Activated CD4-positive, alpha-beta memory T cell treated with anti-CD3 and anti-CD28 coated beads for 36 hours (primary cell): ENCODE results near the gene LRP5. TPM values are rescaled to one million over a fixed set of nuclear protein-coding genes. Genes with fewer than 3 reads are reported as not detected.
A peak's percentile ranks its signal among the peaks of the same experiment; 100 is the strongest.

Experiments used
- CTCF ChIA-PET: fragments of 350-600 bp; sonication (Branson Sonifier 250); formaldehyde crosslinking; loops from one replicate; lab custom pipeline; 2021; ENCODE audit warnings: antibody characterized with exemption, inconsistent platforms; lab: Charles Lee
- POLR2A ChIA-PET: fragments of 350-600 bp; sonication (Branson Sonifier 250); formaldehyde crosslinking; loops from one replicate; lab custom pipeline; 2021; ENCODE audit warnings: antibody characterized with exemption; lab: Charles Lee
- DNase-seq: peaks from one replicate; pipeline ENCODE4 v3.0.0-alpha.2; 2020
- H3K27ac Mint-ChIP-seq: one replicate; pipeline ENCODE4 v1.8.0; 2021; ENCODE audit warnings: mixed read lengths
- H3K27me3 Mint-ChIP-seq: one replicate; pipeline ENCODE4 v1.8.0; 2021; ENCODE audit warnings: mixed read lengths
- H3K36me3 Mint-ChIP-seq: one replicate; pipeline ENCODE4 v1.8.0; 2021; ENCODE audit warnings: mixed read lengths
- H3K4me1 Mint-ChIP-seq: one replicate; pipeline ENCODE4 v1.8.0; 2021; ENCODE audit warnings: low read depth, mixed read lengths
- H3K4me3 Mint-ChIP-seq: one replicate; pipeline ENCODE4 v1.8.0; 2021; ENCODE audit warnings: mild to moderate bottlenecking, mixed read lengths
- H3K9me3 Mint-ChIP-seq: one replicate; pipeline ENCODE4 v1.8.0; 2021; ENCODE audit warnings: mixed read lengths
- intact Hi-C: fragments of 100-400 bp; cut with micrococcal nuclease; formaldehyde crosslinking; loops from one replicate; pipeline ENCODE4 v1.15.1; 2023
- total RNA-seq, 2 experiments: library from RNA; stranded (reverse); gene quantifications; one replicate each; pipeline ENCODE4 v1.2.3, GENCODE V29; 2021

The LRP5 gene
- total RNA-seq, 2 experiments from 2014 or later, result 6.1 to 7.6 TPM

GRCh38 chr11:68333173-68333572, 20.8 kb downstream of the LRP5 start:
- Mint-ChIP-seq H3K36me3 (no peaks in the 10 kb centered on the region), H3K4me3 (no peak overlapping the region), H3K9me3 (no peaks in the 10 kb centered on the region), H3K27ac (no peak overlapping the region), H3K27me3 (no peaks in the 10 kb centered on the region), H3K4me1 (peaks cover 62% of the 10 kb centered on the region)
- ChIA-PET POLR2A (no interaction called here), CTCF (interaction anchor here (1.2 kb wide), 1 partner anchor 75 kb away, joined by 4 read pairs; no protein-coding TSS in a partner anchor)
- intact Hi-C loops, result no loop called here
- no peak for DNase-seq

- Mint-ChIP-seq H3K36me3 (no peaks in the 10 kb centered on the region), H3K27me3 (no peaks in the 10 kb centered on the region), H3K9me3 (no peaks in the 10 kb centered on the region), H3K4me3 (no peak overlapping the region), H3K4me1 (peaks cover 55% of the 10 kb centered on the region), H3K27ac (no peak overlapping the region)
- POLR2A ChIA-PET, result no interaction called here
- CTCF ChIA-PET, result no interaction called here
- no peak for DNase-seq
- intact Hi-C loops, result no loop called here
Observed at GRCh38 chr11:68334923-68335322, 22.5 kb downstream of the LRP5 start.

DNA sequence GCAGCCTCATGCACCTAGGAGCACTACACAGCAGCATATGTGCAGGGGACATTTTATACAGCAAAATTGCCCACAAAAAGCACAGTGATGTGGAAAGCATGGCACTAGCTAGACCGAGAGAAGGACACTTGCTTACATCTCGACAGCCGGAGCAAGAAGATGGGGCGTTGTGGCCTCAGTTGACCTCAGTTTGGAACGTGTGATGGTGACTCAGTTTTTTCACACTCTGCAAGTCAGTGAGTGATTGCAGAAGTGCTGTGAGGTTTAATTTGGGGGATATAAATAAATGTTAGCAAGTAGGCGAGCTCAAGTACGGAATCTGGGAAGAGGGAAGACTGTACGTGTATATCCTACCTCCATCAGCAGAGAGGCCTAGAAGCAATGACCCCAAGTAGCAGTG, 23.3 kb downstream of the LRP5 start:
- Mint-ChIP-seq H3K4me1 (peaks cover 55% of the 10 kb centered on the region), H3K27me3 (no peaks in the 10 kb centered on the region), H3K9me3 (no peaks in the 10 kb centered on the region), H3K27ac (no peak overlapping the region), H3K4me3 (no peak overlapping the region), H3K36me3 (no peaks in the 10 kb centered on the region)
- intact Hi-C loops, result no loop called here
- POLR2A ChIA-PET, result no interaction called here
- CTCF ChIA-PET, result interaction anchor here (1.9 kb wide), 1 partner anchor 78 kb away, joined by 4 read pairs; no protein-coding TSS in a partner anchor
- no peak for DNase-seq

DNA sequence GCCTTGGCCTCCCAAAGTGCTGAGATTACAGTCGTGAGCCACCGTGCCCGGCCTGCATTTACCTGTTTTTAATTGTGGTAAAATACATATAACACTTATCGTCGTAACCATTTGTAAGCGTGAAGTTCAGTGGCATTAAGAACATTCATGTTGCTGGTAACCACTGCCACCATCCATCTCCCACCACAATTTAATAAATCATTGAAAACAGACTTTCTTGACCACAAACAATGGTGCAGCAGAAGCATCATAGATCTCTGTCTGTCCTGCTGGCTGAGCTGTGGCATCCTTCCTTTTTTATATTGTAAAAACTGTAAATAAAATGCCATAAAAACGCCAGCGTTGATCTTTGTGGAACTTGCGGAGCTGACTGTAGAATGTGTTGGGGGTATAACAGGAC, 24.3 kb downstream of the LRP5 start:
- Mint-ChIP-seq H3K4me3 (no peak overlapping the region), H3K27ac (no peak overlapping the region), H3K36me3 (no peaks in the 10 kb centered on the region), H3K27me3 (no peaks in the 10 kb centered on the region), H3K9me3 (no peaks in the 10 kb centered on the region), H3K4me1 (peaks cover 52% of the 10 kb centered on the region)
- intact Hi-C loops, result no loop called here
- no peak for DNase-seq
- POLR2A ChIA-PET, result no interaction called here
- CTCF ChIA-PET, result interaction anchor here (1.9 kb wide), 1 partner anchor 79 kb away, joined by 4 read pairs; no protein-coding TSS in a partner anchor

DNA sequence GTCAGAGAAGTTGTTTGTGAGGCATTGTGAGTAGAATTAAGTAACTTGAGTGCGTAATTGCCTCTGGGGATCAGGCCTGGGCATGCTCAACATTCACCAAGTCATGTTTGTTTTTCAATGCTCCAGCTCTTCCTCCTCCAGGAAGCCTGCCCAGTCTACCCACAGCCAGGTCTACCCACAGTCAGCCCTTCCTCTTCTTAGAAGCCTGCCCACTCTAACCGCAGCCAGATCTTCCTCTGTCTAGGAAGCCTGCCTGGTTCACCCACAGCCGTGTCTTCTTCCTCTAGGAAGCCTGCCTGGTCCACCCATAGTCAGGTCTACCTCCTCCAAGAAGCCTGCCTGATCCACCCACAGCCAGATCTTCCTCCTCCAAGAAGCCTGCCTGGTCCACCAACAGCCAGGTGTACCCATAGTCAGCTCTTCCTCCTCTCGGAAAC, 25.0 kb downstream of the LRP5 start:
- Mint-ChIP-seq H3K4me1 (peaks cover 47% of the 10 kb centered on the region), H3K27me3 (no peaks in the 10 kb centered on the region), H3K9me3 (no peaks in the 10 kb centered on the region), H3K4me3 (no peak overlapping the region), H3K36me3 (no peaks in the 10 kb centered on the region), H3K27ac (no peak overlapping the region)
- DNase-seq, result peak; percentile 23
- CTCF ChIA-PET, result interaction anchor here (1.9 kb wide), 1 partner anchor 80 kb away, joined by 4 read pairs; no protein-coding TSS in a partner anchor
- POLR2A ChIA-PET, result no interaction called here
- intact Hi-C loops, result no loop called here

DNA sequence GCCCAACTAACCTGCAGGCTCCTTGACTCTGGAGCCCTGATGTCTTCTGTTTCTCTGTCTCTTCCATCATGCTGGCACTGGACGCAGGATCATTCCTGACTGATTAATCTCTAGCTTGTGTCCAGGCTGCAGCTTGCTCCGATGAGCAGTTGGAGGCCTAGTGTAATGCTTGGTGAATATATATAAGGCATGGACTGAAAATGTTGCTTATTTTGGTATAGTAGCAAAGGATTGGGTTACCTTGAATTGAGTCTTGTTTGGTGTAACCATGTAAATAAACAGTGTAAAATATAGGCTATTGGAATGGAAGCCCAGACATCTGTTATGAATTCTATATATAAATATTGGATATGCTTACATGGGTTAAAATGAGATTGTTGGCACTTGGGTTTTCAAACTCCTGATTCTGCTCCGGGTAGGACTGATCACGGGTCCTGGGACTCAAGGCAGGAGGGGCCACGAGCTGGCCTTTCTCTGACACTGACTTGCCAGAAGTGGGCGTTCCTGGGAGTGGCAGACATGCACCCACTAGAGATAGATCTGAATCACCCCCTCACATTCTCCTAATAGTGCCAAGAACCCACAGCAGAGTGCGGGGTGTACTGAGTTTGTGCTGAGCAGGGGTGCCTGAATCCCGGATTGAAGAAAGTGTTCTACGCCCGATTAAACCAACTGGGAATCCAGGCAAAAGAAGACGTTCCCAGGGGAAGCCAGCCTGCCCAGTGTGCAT, 25.8 kb downstream of the LRP5 start:
- no peaks in the 10 kb centered on the region for H3K36me3 Mint-ChIP-seq
- no peaks in the 10 kb centered on the region for H3K9me3 Mint-ChIP-seq
- H3K27ac Mint-ChIP-seq, result no peak overlapping the region
- intact Hi-C loops, result no loop called here
- DNase-seq, result no peak
- no peak overlapping the region for H3K4me3 Mint-ChIP-seq
- peaks cover 42% of the 10 kb centered on the region for H3K4me1 Mint-ChIP-seq
- POLR2A ChIA-PET, result no interaction called here
- H3K27me3 Mint-ChIP-seq, result no peaks in the 10 kb centered on the region
- CTCF ChIA-PET, result no interaction called here

DNA sequence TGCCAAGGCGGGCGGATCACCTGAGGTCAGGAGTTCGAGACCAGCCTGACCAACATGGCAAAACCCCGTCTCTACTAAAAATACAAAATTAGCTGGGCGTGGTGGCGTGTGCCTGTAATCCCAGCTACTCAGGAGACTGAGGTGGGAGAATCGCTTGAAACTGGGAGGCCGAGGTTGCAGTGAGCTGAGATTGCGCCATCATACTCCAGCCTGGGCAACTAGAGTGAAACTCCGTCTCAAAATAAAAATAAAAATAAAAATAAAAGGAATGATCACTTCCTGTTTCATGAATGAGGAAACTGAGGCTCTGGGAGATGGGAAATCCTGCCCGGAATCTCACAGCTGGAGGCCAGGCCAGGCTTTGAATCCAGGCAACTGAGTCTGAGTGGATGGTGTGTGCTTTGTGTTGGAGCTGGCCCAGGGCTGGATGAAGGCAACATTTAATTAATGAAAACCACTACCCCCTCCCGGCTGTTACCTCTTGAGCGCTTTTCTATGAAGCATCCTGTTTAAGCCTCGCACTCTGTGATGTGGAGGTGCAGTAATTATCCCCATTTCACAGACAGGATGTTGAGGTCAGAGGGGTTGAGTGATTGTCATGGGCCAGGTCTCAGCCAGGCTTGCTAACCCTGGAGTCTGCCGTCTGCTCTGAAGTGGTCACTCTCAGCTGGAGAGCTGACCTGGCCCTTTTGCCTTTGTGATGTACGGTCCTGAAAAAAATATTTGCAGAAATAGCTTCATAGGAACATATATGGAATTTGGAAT, 27.8 kb downstream of the LRP5 start:
- H3K4me1 Mint-ChIP-seq, result peaks cover 42% of the 10 kb centered on the region

GRCh38 chr11:68340784-68341556, 28.6 kb downstream of the LRP5 start:
- H3K4me3 Mint-ChIP-seq, result no peak overlapping the region
- peaks cover 38% of the 10 kb centered on the region for H3K4me1 Mint-ChIP-seq
- H3K36me3 Mint-ChIP-seq, result no peaks in the 10 kb centered on the region
- peak; percentile 36 for DNase-seq
- H3K27me3 Mint-ChIP-seq, result no peaks in the 10 kb centered on the region
- no peaks in the 10 kb centered on the region for H3K9me3 Mint-ChIP-seq
- intact Hi-C loops, result loop anchor here (2.0 kb wide), 1 partner anchor 72 kb away; no protein-coding TSS in a partner anchor
- ChIA-PET CTCF (no interaction called here), POLR2A (no interaction called here)
- peak overlapping the region; percentile 26 for H3K27ac Mint-ChIP-seq

More for the DNA sequence above, 27.8 kb downstream of the LRP5 start:
- no peaks in the 10 kb centered on the region for H3K36me3 Mint-ChIP-seq
- H3K27ac Mint-ChIP-seq, result no peak overlapping the region
- H3K27me3 Mint-ChIP-seq, result no peaks in the 10 kb centered on the region
- ChIA-PET CTCF (no interaction called here), POLR2A (no interaction called here)
- DNase-seq, result peak; percentile 45
- no peak overlapping the region for H3K4me3 Mint-ChIP-seq
- intact Hi-C loops, result loop anchor here (2.0 kb wide), 1 partner anchor 73 kb away; no protein-coding TSS in a partner anchor
- H3K9me3 Mint-ChIP-seq, result no peaks in the 10 kb centered on the region

DNA sequence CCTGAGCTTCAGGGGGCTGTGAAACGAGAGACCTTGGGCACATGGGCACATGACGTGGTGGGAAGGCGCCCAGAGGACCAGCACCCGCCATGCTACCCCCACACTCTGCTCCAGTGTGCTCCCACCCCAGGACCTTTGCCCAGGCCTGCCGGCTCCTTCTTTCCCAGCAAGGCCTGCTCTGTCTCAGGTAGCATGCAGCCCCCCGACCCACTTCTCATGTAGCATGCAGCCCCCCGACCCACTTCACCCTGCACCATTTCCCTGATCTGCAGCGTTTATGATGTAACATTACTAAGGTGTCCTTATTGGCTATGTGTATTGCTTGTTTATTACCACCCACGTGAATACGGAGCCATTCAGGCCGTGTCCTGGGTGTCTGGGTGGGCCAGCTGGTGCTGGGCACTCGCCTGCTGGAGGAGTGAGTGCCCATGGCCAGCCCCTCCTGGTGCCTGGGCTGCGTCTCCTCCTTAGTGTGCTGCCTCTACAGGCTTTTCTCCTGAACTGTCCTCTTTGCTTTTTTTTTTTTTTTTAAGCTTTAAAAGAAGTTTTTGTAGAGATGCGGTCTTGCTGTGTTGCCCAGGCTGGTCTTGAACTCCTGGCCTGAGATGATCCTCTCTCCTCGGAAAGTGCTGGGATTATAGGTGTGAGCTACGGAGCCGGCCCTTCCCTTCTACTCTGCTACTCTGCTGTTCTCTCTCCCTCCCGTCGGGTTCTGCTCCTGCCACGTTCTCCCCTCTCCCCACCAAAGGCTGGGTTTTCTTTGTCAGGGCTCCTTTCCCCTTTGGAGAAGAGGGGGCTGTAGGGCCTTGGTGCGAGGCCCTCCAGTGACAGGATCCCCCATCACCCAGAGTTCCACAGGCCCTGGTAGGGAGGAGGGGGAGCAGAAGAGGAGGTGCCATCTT, 29.4 kb downstream of the LRP5 start:
- H3K4me3 Mint-ChIP-seq, result no peak overlapping the region
- ChIA-PET CTCF (no interaction called here), POLR2A (no interaction called here)
- DNase-seq, result no peak
- H3K4me1 Mint-ChIP-seq, result peaks cover 34% of the 10 kb centered on the region
- H3K27me3 Mint-ChIP-seq, result no peaks in the 10 kb centered on the region
- H3K9me3 Mint-ChIP-seq, result no peaks in the 10 kb centered on the region
- intact Hi-C loops, result loop anchor here (2.0 kb wide), 1 partner anchor 71 kb away; no protein-coding TSS in a partner anchor
- no peak overlapping the region for H3K27ac Mint-ChIP-seq
- no peaks in the 10 kb centered on the region for H3K36me3 Mint-ChIP-seq

DNA sequence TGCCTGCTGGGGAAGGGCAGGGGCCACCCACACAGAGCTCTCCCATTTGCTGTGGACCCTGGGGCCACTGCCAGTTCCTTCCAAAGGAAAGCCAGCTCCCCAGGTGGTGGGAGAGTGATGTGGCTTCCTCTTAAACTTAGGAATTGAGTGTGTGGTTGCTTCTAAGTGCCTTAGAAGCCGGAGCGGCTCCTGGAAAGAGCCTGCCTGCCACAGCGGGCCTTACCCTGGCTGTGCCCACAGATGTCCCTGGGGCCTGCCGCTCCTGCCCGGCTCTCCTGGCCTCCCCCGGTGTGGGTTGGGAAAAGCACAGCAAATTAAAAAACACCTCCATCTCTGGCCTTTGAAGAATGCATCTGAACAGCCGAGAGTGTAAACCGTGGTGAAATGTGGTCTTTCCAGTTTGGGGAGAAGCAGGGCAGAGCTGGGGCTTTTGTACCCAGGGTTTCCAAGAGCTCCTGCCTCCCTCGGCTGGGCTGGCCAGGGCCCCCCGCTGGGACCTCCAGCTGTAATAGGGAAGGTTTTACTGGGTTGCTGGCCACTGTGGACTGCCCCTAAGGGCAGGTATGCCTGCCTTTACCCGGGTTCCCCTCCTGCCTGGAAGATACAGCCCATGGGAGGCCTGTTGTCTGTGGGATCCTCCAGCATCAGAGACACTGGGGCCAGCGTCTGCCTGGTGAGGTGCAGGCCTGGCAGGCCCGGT, 30.2 kb downstream of the LRP5 start:
- no peaks in the 10 kb centered on the region for H3K36me3 Mint-ChIP-seq
- POLR2A ChIA-PET, result no interaction called here

DNA sequence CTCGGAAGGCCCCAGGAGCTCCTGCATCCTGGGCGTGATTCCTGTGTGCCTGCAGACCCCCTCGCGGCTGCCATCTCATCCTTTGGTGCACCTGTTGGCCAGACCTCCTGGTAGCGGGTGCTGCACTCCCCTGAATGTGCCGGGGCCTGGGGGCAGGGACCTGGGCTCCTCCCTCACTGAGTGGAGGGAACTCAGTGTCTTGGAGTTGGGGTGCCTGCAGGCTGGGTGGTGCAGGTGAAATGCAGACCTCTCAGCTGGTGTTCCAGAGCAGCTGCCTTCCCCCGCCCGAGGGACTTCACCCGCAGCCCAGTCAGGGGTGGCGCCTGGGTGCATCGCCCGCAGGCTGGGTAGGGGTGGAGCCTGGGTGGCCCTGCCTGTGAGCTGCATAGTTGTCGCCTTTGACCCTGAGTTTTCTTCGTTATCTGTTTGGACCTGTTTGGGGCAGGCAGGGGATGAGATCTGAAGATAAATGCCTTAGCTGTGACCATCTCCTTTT, 31.4 kb downstream of the LRP5 start:
- Mint-ChIP-seq H3K36me3 (no peaks in the 10 kb centered on the region), H3K9me3 (no peaks in the 10 kb centered on the region), H3K4me1 (peaks cover 18% of the 10 kb centered on the region), H3K27me3 (no peaks in the 10 kb centered on the region), H3K27ac (no peak overlapping the region), H3K4me3 (no peak overlapping the region)
- no peak for DNase-seq
- CTCF ChIA-PET, result no interaction called here
- intact Hi-C loops, result no loop called here
- POLR2A ChIA-PET, result no interaction called here

More for the DNA sequence above, 30.2 kb downstream of the LRP5 start:
- Mint-ChIP-seq H3K4me1 (peaks cover 26% of the 10 kb centered on the region), H3K9me3 (no peaks in the 10 kb centered on the region), H3K4me3 (no peak overlapping the region), H3K27me3 (no peaks in the 10 kb centered on the region), H3K27ac (no peak overlapping the region)
- DNase-seq, result no peak
- CTCF ChIA-PET, result no interaction called here
- intact Hi-C loops, result no loop called here
